ENCODE data around the gene KRT82.

- no peak for TF ChIP-seq CTCF (IDR thresholded peaks at IDR 0.05)
- no peak for TF ChIP-seq ZFX (IDR thresholded peaks at IDR 0.05; ENCODE audit: borderline replicate concordance)
Measured at GRCh38 chr12:52367876-52368275, 38.3 kb downstream of the KRT82 start.

Measured in 22Rv1 (cell line).